Smooth muscle cell (in vitro differentiated cells): Measurements from ENCODE around the gene ZBED6. TPM values are rescaled to one million over a fixed set of nuclear protein-coding genes. Genes with fewer than 3 reads are reported as not detected.

Experiments used
- DNase-seq: peaks from one replicate; lab custom pipeline; 2025; ENCODE audit not compliant: unreplicated experiment; lab: John Stamatoyannopoulos, UW
- H2AFZ ChIP-seq: fragments of 200-600 bp; sonication (generic); 2 replicates; pipeline ENCODE4 v1.6.0; 2016; ENCODE audit warnings: antibody characterized with exemption, low read depth, mild to moderate bottlenecking
- H3F3A ChIP-seq: fragments of 200-600 bp; sonication (generic); 2 replicates; pipeline ENCODE4 v1.6.0; 2017; ENCODE audit warnings: antibody characterized with exemption, low read depth
- H3K27ac ChIP-seq: fragments of 200-600 bp; sonication (generic); 2 replicates; pipeline ENCODE4 v1.5.1; 2016; ENCODE audit warnings: low read depth, mild to moderate bottlenecking
- H3K27me3 ChIP-seq: fragments of 200-600 bp; sonication (generic); 2 replicates; pipeline ENCODE4 v1.6.1; 2016; ENCODE audit warnings: low read depth, mild to moderate bottlenecking
- H3K36me3 ChIP-seq: fragments of 200-600 bp; sonication (generic); 2 replicates; pipeline ENCODE4 v1.5.1; 2016; ENCODE audit warnings: low read depth
- H3K4me1 ChIP-seq: fragments of 200-600 bp; sonication (generic); 2 replicates; pipeline ENCODE4 v1.5.1; 2016; ENCODE audit warnings: low read depth
- H3K4me2 ChIP-seq: fragments of 200-600 bp; sonication (generic); 2 replicates; pipeline ENCODE4 v1.6.0; 2016; ENCODE audit warnings: mild to moderate bottlenecking
- H3K4me3 ChIP-seq: fragments of 200-600 bp; sonication (generic); 2 replicates; pipeline ENCODE4 v1.5.1; 2016; ENCODE audit warnings: mild to moderate bottlenecking
- H3K79me2 ChIP-seq: fragments of 200-600 bp; sonication (generic); 2 replicates; pipeline ENCODE4 v1.6.0; 2016; ENCODE audit warnings: low read depth, mild to moderate bottlenecking
- H3K9ac ChIP-seq: fragments of 200-600 bp; sonication (generic); 2 replicates; pipeline ENCODE4 v1.6.0; 2016; ENCODE audit warnings: low read depth
- H3K9me3 ChIP-seq: fragments of 200-600 bp; sonication (generic); replicated peaks from 2 replicates; pipeline ENCODE4 v1.5.1; 2016; ENCODE audit warnings: low read depth
- H4K20me1 ChIP-seq: fragments of 200-600 bp; sonication (generic); 2 replicates; pipeline ENCODE4 v1.6.0; 2016; ENCODE audit warnings: low read depth
- WGBS: methylation state at CpG from one replicate; pipeline ENCODE4 v1.1.7; 2016; ENCODE audit warnings: low lambda C conversion rate; 5-methylcytosine and 5-hydroxymethylcytosine counted together
- polyA plus RNA-seq: library from polyadenylated mRNA; unstranded; fragments of >200 nt; fragmentation: Nextera tagmentation; extraction: Ambion mirVana; gene quantifications from 2 replicates; pipeline ENCODE4 v1.2.1, GENCODE V29; 2016
- total RNA-seq: library from RNA; depleted of rRNA; stranded (reverse); fragments of >200 nt; gene quantifications from 2 replicates; pipeline ENCODE4 v1.2.3, GENCODE V29; 2014
- TF ChIP-seq, protein P1 (sequence below): fragments of 200-600 bp; sonication (generic); IDR thresholded peaks from 2 replicates; pipeline ENCODE4 v1.5.1; 2017; ENCODE audit warnings: borderline replicate concordance, mild to moderate bottlenecking, antibody characterized with exemption; ENCODE audit not compliant: insufficient read depth, poor library complexity, severe bottlenecking

ZBED6 gene
- total and polyA plus RNA-seq, 2 experiments from 2014 or later = 1.9 to 32.0 TPM

DNA sequence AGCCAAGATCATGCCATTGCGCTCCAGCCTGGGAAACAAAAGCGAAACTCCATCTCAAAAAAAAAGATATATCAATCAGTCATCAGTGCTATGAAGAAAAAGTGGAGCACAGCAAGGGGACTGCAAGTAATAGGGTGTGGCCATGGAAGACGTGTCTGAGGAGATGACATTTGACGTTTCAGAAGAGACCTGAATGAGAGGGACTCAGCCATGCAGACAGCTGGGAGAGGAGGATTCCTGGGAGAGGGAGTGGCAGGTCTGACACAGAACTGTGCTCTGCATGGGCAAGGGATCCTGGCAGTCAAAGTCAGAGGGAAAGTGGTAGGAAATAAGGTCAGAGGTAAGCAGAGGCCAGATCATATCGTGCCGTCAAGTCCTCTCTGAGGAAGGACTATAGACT is 27.2 kb upstream of the ZBED6 start:
- TF ChIP-seq, protein P1, sequence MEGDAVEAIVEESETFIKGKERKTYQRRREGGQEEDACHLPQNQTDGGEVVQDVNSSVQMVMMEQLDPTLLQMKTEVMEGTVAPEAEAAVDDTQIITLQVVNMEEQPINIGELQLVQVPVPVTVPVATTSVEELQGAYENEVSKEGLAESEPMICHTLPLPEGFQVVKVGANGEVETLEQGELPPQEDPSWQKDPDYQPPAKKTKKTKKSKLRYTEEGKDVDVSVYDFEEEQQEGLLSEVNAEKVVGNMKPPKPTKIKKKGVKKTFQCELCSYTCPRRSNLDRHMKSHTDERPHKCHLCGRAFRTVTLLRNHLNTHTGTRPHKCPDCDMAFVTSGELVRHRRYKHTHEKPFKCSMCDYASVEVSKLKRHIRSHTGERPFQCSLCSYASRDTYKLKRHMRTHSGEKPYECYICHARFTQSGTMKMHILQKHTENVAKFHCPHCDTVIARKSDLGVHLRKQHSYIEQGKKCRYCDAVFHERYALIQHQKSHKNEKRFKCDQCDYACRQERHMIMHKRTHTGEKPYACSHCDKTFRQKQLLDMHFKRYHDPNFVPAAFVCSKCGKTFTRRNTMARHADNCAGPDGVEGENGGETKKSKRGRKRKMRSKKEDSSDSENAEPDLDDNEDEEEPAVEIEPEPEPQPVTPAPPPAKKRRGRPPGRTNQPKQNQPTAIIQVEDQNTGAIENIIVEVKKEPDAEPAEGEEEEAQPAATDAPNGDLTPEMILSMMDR = no peak
- no peak for DNase-seq
- Histone ChIP-seq H3K79me2 (no peaks in the 10 kb centered on the region), H3F3A (peaks cover 7% of the 10 kb centered on the region), H3K9me3 (no peaks in the 10 kb centered on the region), H3K27ac (no peak overlapping the region), H3K4me1 (no peaks in the 10 kb centered on the region), H3K4me2 (no peak overlapping the region), H3K36me3 (no peaks in the 10 kb centered on the region), H3K27me3 (no peaks in the 10 kb centered on the region), H4K20me1 (no peaks in the 10 kb centered on the region), H3K9ac (no peak overlapping the region), H3K4me3 (no peak overlapping the region), H2AFZ (no peak overlapping the region)
- 87% methylated on average over 6 of the region's 6 CpGs for WGBS

DNA sequence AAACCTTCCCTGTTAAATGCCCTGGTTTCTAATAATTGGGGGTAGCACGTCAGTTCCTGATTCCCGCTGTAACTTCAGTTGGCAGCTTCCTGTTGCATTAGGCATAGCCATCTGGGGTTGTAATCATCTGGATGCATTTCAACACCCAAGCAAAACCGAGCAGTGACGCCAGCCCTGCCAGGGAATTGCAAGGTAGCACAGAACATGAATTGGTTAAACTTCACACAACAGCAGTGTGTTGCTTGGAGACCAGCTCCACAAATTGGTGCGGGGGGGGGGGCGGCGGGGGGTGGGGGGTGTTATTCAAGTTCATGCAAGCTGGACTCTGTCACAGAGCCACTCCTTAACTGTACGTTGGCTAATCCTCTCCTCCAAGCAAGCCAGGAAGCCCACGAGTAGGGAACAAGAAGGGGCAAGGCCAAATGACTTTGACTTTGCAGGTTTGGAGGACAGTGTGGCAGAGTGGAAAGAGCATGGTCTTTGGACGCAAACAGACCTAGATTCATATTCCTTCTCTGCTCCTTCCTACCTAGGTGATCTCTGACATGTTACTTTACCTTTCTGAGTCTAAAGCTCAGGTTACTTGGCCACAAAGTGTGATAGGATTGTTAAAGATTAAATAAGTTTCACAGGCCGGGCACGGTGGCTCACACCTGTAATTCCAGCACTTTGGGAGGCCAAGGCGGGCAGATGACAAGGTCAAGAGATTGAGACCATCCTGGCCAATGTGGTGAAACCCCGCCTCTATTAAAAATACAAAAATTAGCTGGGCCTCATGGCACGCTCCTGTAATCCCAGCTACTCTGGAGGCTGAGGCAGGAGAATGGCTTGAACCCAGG is 25.7 kb upstream of the ZBED6 start:
- Histone ChIP-seq H3K9me3 (no peaks in the 10 kb centered on the region), H3K4me2 (peak overlapping the region; percentile 50), H2AFZ (no peak overlapping the region), H3K9ac (peak overlapping the region; percentile 57), H3K4me1 (no peaks in the 10 kb centered on the region), H4K20me1 (no peaks in the 10 kb centered on the region), H3K27me3 (no peaks in the 10 kb centered on the region), H3K79me2 (no peaks in the 10 kb centered on the region), H3K27ac (peak overlapping the region; percentile 96), H3K4me3 (no peak overlapping the region), H3K36me3 (no peaks in the 10 kb centered on the region), H3F3A (peaks cover 7% of the 10 kb centered on the region)
- DNase-seq = peak; percentile 30
- WGBS = 54% methylated on average over 15 of the region's 15 CpGs
- TF ChIP-seq, protein P1 = no peak

DNA sequence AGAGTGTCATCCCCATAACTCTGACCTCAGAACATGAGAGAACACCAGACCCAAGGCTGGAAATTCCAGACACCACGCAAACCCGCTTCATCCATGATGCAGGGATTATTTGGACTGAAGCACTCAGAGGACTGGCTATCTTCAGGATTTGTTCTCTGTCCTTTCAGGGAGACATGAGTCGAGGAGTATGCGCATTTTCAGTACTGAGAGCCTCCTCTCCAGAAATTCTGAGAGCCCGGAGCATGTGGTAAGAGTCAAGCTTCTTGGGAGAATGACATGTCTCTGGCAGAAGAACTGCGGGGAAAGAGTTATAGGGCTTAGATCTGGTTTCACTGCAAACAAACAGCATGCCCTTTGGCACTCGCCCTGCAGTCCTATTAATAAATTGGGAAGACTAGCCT is 23.5 kb upstream of the ZBED6 start:
- H2AFZ ChIP-seq = no peak overlapping the region
- DNase-seq = peak; percentile 12

More for the DNA sequence above, 23.5 kb upstream of the ZBED6 start:
- H3K4me2 ChIP-seq = peak overlapping the region; percentile 75
- H3K4me1 ChIP-seq = no peaks in the 10 kb centered on the region
- no peak overlapping the region for H3K9ac ChIP-seq
- H3K27ac ChIP-seq = peak overlapping the region; percentile 96
- H3K79me2 ChIP-seq = no peaks in the 10 kb centered on the region
- H4K20me1 ChIP-seq = no peaks in the 10 kb centered on the region
- no peaks in the 10 kb centered on the region for H3K9me3 ChIP-seq
- WGBS = 22% methylated on average over 7 of the region's 7 CpGs
- H3K36me3 ChIP-seq = no peaks in the 10 kb centered on the region
- H3F3A ChIP-seq = peaks cover 7% of the 10 kb centered on the region
- H3K27me3 ChIP-seq = no peaks in the 10 kb centered on the region
- TF ChIP-seq, protein P1 = no peak
- H3K4me3 ChIP-seq = no peak overlapping the region
